ENCODE results near the gene CRB1.
"Not testable (repeated sequence)": the region's sequence is repeated elsewhere in the genome, so short reads cannot be mapped to it uniquely, and the experiment has no call there.

DNA sequence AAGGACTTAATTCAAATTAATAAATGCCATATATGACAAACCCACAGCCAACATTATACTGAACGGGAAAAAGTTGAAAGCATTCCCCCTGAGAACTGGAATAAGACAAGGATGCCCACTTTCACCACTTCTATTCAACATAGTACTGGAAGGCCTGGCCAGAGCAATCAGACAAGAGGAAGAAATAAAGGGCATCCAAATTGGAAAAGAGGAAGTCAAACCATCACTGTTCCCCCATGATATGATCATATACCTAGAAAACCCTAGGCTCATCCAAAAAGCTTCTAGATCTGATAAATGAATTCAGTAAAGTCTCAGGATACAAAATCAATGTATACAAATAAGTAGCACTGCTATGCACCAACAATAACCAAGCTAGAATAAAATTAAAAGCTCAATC is 223.5 kb downstream of the CRB1 start:
- TF ChIP-seq, protein P1, sequence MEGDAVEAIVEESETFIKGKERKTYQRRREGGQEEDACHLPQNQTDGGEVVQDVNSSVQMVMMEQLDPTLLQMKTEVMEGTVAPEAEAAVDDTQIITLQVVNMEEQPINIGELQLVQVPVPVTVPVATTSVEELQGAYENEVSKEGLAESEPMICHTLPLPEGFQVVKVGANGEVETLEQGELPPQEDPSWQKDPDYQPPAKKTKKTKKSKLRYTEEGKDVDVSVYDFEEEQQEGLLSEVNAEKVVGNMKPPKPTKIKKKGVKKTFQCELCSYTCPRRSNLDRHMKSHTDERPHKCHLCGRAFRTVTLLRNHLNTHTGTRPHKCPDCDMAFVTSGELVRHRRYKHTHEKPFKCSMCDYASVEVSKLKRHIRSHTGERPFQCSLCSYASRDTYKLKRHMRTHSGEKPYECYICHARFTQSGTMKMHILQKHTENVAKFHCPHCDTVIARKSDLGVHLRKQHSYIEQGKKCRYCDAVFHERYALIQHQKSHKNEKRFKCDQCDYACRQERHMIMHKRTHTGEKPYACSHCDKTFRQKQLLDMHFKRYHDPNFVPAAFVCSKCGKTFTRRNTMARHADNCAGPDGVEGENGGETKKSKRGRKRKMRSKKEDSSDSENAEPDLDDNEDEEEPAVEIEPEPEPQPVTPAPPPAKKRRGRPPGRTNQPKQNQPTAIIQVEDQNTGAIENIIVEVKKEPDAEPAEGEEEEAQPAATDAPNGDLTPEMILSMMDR (IDR thresholded peaks at IDR 0.05; ENCODE audit: low read length), result not testable (repeated sequence)
- TF ChIP-seq EZH2 (IDR thresholded peaks at IDR 0.05; ENCODE audit: borderline replicate concordance, low read length), result not testable (repeated sequence)

All from OCI-LY1 (cell line).